ENCODE data around the gene C12orf42. TPM values are rescaled to one million over a fixed set of nuclear protein-coding genes. Genes with fewer than 3 reads are reported as not detected.

Gene C12orf42
- total RNA-seq, 1 donor from 2014 or later, result not detected

- no peak for DNase-seq (ENCODE audit: low spot score in 2 of 2)
- H3K4me3 ChIP-seq, result no peak overlapping the region
- intact Hi-C loops (cut with DNase I), result no loop called here
- no peaks in the 10 kb centered on the region for H3K36me3 ChIP-seq
- H3K27ac ChIP-seq, result no peak overlapping the region
- no peaks in the 10 kb centered on the region for H3K9me3 ChIP-seq
- no peaks in the 10 kb centered on the region for H3K4me1 ChIP-seq
- TF ChIP-seq CTCF (IDR thresholded peaks at IDR 0.05), result no peak
- H3K27me3 ChIP-seq, result no peaks in the 10 kb centered on the region
Measured at GRCh38 chr12:103350116-103350515, 145.7 kb downstream of the C12orf42 start.

DNA sequence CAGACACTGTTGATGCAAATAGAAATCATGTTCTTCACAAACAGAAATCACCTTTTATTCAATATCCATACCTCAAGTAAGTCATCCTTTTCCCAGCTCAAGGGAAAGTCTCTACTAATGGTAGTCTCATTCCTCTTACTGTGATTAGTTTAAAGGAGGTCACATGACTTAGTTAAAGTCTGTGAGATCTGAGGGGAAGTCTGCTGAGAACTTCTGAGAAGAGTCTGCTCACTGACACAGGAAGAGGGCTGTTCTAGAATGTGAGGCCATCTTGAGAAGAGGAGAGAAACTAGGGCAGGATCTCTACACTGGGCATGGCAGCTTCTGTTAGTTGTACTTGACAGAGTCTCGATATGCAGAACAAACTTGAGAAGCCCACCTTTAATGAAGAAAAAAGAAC lies 146.8 kb downstream of the C12orf42 start:
- no peak for TF ChIP-seq CTCF (IDR thresholded peaks at IDR 0.05)
- no peaks in the 10 kb centered on the region for H3K27me3 ChIP-seq
- DNase-seq (ENCODE audit: low spot score in 2 of 2), result no peak
- no peaks in the 10 kb centered on the region for H3K9me3 ChIP-seq
- H3K4me3 ChIP-seq, result no peak overlapping the region
- no peak overlapping the region for H3K27ac ChIP-seq
- intact Hi-C loops (cut with DNase I), result no loop called here
- no peaks in the 10 kb centered on the region for H3K4me1 ChIP-seq
- no peaks in the 10 kb centered on the region for H3K36me3 ChIP-seq

GRCh38 chr12:103336940-103337339 lies 158.8 kb downstream of the C12orf42 start:
- Histone ChIP-seq H3K36me3 (no peaks in the 10 kb centered on the region), H3K9me3 (no peaks in the 10 kb centered on the region), H3K4me3 (no peak overlapping the region), H3K27me3 (no peaks in the 10 kb centered on the region), H3K27ac (no peak overlapping the region), H3K4me1 (no peaks in the 10 kb centered on the region)
- no peak for TF ChIP-seq CTCF (IDR thresholded peaks at IDR 0.05)
- intact Hi-C loops (cut with DNase I), result no loop called here
- no peak for DNase-seq (ENCODE audit: low spot score in 2 of 2)

DNA sequence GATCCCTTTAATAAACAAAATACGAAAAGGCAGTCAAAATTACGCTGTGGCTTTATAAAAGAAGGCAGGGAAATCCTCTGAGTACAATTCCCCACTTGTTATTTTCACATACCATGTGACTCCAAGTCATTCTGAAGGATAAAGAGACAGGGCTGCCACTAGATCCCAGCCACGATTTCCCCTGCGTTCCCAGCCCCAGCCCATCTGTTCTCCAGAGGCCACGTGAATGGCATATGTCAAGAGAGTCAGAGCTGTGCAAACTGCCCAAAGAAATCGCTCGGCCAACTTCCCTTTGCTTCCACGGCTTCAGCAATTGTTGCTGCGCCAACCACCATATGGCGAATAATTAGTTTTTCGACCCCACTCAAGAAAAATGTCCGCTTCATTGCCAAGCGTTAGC lies 161.3 kb downstream of the C12orf42 start:
- DNase-seq (ENCODE audit: low spot score in 2 of 2), result no peak
- H3K27me3 ChIP-seq, result no peaks in the 10 kb centered on the region
- H3K27ac ChIP-seq, result no peak overlapping the region
- no peaks in the 10 kb centered on the region for H3K36me3 ChIP-seq
- no peak for TF ChIP-seq CTCF (IDR thresholded peaks at IDR 0.05)
- H3K4me1 ChIP-seq, result no peaks in the 10 kb centered on the region
- no peak overlapping the region for H3K4me3 ChIP-seq
- H3K9me3 ChIP-seq, result no peaks in the 10 kb centered on the region
- intact Hi-C loops (cut with DNase I), result no loop called here

DNA sequence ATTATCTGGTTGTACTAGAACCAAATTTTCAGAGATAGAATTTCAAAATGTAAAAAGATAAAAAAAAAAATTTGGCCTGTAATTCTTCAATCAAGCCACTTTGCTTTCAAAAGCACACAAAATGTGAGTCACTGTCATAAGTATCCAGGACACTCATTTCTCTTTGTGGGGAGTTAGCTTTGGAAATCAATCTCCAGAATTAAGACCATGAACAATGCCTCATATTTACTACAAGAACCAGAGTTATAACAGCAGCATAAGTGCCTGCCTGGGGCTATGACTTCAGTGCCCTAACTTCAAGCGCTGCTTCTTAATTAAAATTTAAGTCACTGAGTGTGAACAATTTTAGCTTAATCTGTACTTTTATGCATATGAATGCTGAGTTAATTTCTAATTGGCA lies 162.1 kb downstream of the C12orf42 start:
- Histone ChIP-seq H3K4me1 (no peaks in the 10 kb centered on the region), H3K36me3 (no peaks in the 10 kb centered on the region), H3K4me3 (no peak overlapping the region), H3K9me3 (no peaks in the 10 kb centered on the region), H3K27ac (no peak overlapping the region), H3K27me3 (no peaks in the 10 kb centered on the region)
- intact Hi-C loops (cut with DNase I), result no loop called here
- no peak for TF ChIP-seq CTCF (IDR thresholded peaks at IDR 0.05)
- no peak for DNase-seq (ENCODE audit: low spot score in 2 of 2)

- Histone ChIP-seq H3K27me3 (no peaks in the 10 kb centered on the region), H3K27ac (no peak overlapping the region), H3K36me3 (no peaks in the 10 kb centered on the region), H3K4me1 (no peaks in the 10 kb centered on the region), H3K9me3 (no peaks in the 10 kb centered on the region), H3K4me3 (no peak overlapping the region)
- no peak for DNase-seq (ENCODE audit: low spot score in 2 of 2)
- no peak for TF ChIP-seq CTCF (IDR thresholded peaks at IDR 0.05)
- intact Hi-C loops (cut with DNase I), result no loop called here
Measured at GRCh38 chr12:103331643-103332042, 164.1 kb downstream of the C12orf42 start.
